Placental epithelial cell (primary cell): Measurements from ENCODE around the gene ZNF124. TPM values are rescaled to one million over a fixed set of nuclear protein-coding genes. Genes with fewer than 3 reads are reported as not detected.

Experiments
- small RNA-seq: library from RNA; depleted of rRNA; stranded (forward); fragments of <200 nt; gene quantifications from one replicate; pipeline ENCODE3, GENCODE V24; 2012
- total RNA-seq: library from RNA; depleted of rRNA; stranded (reverse); fragments of >200 nt; gene quantifications from 2 replicates; pipeline ENCODE4 v1.2.3, GENCODE V29; 2012

Gene ZNF124
- total RNA-seq, result 48.3 and 63.2 TPM in 2 replicates

DNA sequence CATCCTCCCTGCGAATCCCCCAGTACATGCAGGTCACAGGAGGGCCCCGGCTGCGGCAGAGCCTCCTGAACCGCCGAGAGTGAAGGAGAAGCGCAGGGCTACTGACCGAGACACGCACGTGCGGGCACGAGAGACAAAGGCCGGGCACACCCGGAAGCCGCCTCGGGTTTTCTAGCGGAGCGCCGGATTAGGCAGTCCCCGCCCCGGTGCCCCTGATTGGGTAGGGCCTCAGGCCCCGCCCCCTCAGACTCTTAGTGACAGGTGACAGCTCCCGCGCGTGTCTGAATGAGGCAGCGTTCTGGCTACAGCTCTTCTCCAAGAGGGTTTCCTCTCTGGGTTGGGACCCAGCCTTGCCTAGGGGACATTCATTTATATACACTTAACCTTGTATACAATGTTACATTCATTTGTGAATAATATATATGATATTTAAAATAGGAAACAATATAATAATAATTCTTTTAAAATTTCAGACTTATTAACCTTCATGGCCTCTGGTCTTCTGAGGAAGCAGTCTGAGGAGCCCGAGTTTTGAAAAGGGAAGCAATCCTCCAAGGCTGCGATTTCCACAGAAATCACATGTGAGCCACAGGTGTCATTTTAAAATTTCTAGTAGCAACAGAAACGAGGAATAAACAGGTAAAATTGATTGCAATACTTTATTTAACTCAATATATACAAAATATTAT, at the start of gene ZNF124:
Gene ZNF124, minus strand, starts transcription at position 146 of the 689 bp plus-strand sequence. Its CDS starts 143 bp downstream, at position 3.

Small RNA genes within 50 kb of the gene (small RNA-seq; reads per million reads assigned to genes)
- gene AL390728.3 (not detected), gene RNA5SP82 (not detected)

Other genes with a start within 250 kb of the ZNF124 start
- 24.7 and 27.5 TPM in 2 replicates for gene AHCTF1, start 240.1 kb downstream of the ZNF124 start, total RNA-seq
- gene ZNF695, start 164.0 kb downstream of the ZNF124 start, total RNA-seq, result 2.0 and 3.1 TPM in 2 replicates
- gene ZNF670, start 93.2 kb downstream of the ZNF124 start, total RNA-seq, result 0.79 and 2.1 TPM in 2 replicates
- gene ZNF669, start 67.7 kb downstream of the ZNF124 start, total RNA-seq, result 6.9 and 9.4 TPM in 2 replicates
- gene VN1R5, start 84.1 kb upstream of the ZNF124 start, total RNA-seq, result not detected in 2 replicates
- 33.8 and 34.7 TPM in 2 replicates for gene ZNF496, start 159.8 kb upstream of the ZNF124 start, total RNA-seq
- gene NLRP3, start 244.2 kb upstream of the ZNF124 start, total RNA-seq, result 1.2 and 4.9 TPM in 2 replicates